Endothelial cell of umbilical vein (primary cell): ENCODE results near the gene CHRM4. TPM values are rescaled to one million over a fixed set of nuclear protein-coding genes. Genes with fewer than 3 reads are reported as not detected.

Experiments
- BruUV-seq: library from RNA; stranded (reverse); fragments of 400-500 nt; replicated peaks from 2 replicates; lab custom pipeline; 2021; lab: Mats Ljungman, UMichigan
- CTCF ChIA-PET: fragments of 300-600, 350-600 bp; sonication (Branson Sonifier 250); formaldehyde crosslinking; loops from one replicate; lab custom pipeline; 2021; ENCODE audit warnings: antibody characterized with exemption, inconsistent platforms; lab: Charles Lee
- POLR2A ChIA-PET: fragments of 300-600, 350-600 bp; sonication (Branson Sonifier 250); formaldehyde crosslinking; loops from one replicate; lab custom pipeline; 2021; ENCODE audit warnings: antibody characterized with exemption, inconsistent platforms; lab: Charles Lee
- DNase-seq: peaks from one replicate; pipeline ENCODE4 v3.0.0-alpha.2; 2011; ENCODE audit warnings: low read depth, low spot score
- FAIRE-seq: peaks from 2 replicates; lab custom pipeline; 2011; peaks lifted over from hg19 to GRCh38; lab: Jason Lieb, UNC
- H2AFZ ChIP-seq: 2 replicates; pipeline ENCODE4 v1.6.0; 2012; ENCODE audit warnings: low read depth, low read length, control low read depth, inconsistent platforms
- H3K27ac ChIP-seq: 2 replicates; pipeline ENCODE4 v1.5.1; 2011; ENCODE audit warnings: low read depth, mild to moderate bottlenecking, control low read depth, low read length, moderate library complexity; ENCODE audit not compliant: insufficient read depth
- H3K27me3 ChIP-seq, 2 experiments: 2 replicates each; pipeline versions ENCODE4 v1.6.0 to v1.6.1; 2011; ENCODE audit warnings: low read length in 2 of 2, mixed read lengths in 1 of 2; ENCODE audit not compliant: control insufficient read depth in 2 of 2, insufficient read depth in 2 of 2
- H3K36me3 ChIP-seq, 2 experiments: 2 replicates in 1 of 2; 3 replicates in 1 of 2; pipeline ENCODE4 v1.5.1; 2011; ENCODE audit warnings: low read length in 2 of 2, mild to moderate bottlenecking in 1 of 2, moderate library complexity in 1 of 2; ENCODE audit not compliant: control insufficient read depth in 2 of 2, insufficient read depth in 2 of 2; ENCODE audit errors: extremely low read depth in 1 of 2
- H3K4me1 ChIP-seq: 3 replicates; pipeline ENCODE4 v1.5.1; 2011; ENCODE audit warnings: mild to moderate bottlenecking, low read length; ENCODE audit not compliant: control insufficient read depth, insufficient read depth; ENCODE audit errors: extremely low read depth
- H3K4me2 ChIP-seq: 2 replicates; pipeline ENCODE4 v1.6.1; 2011; ENCODE audit warnings: low read length, control low read depth, mixed read lengths; ENCODE audit not compliant: insufficient read depth
- H3K4me3 ChIP-seq, 3 experiments: fragments of 200-600 bp in 1 of 3; sonication (generic), shearing (Covaris generic) in 1 of 3; replicated peaks in 1 of 3; 2 replicates each; pipeline ENCODE4 v1.5.1; 2011 to 2016; ENCODE audit warnings: control low read depth in 3 of 3, low read length in 3 of 3, mild to moderate bottlenecking in 2 of 3, inconsistent platforms in 1 of 3, low read depth in 1 of 3, moderate library complexity in 1 of 3; ENCODE audit not compliant: insufficient read depth in 1 of 3
- H3K79me2 ChIP-seq: 2 replicates; pipeline ENCODE4 v1.6.0; 2012; ENCODE audit warnings: low read length, inconsistent platforms; ENCODE audit not compliant: control insufficient read depth, insufficient read depth
- H3K9ac ChIP-seq: replicated peaks from 2 replicates; pipeline ENCODE3; 2011; ENCODE audit warnings: low read length, control low read depth; ENCODE audit not compliant: insufficient read depth; ENCODE audit errors: extremely low read depth
- H3K9me1 ChIP-seq: replicated peaks from 3 replicates; pipeline ENCODE4 v1.6.0; 2011; ENCODE audit warnings: mild to moderate bottlenecking, low read length; ENCODE audit not compliant: control insufficient read depth, insufficient read depth; ENCODE audit errors: extremely low read depth
- H3K9me3 ChIP-seq: replicated peaks from 2 replicates; pipeline ENCODE4 v1.5.1; 2012; ENCODE audit warnings: low read length, inconsistent platforms; ENCODE audit not compliant: control insufficient read depth, insufficient read depth
- H4K20me1 ChIP-seq: replicated peaks from 2 replicates; pipeline ENCODE3; 2011; ENCODE audit warnings: mild to moderate bottlenecking, low read length; ENCODE audit not compliant: control insufficient read depth, insufficient read depth; ENCODE audit errors: extremely low read depth
- EZH2 ChIP-seq: IDR thresholded peaks from 2 replicates; pipeline ENCODE4 v1.6.1; 2012; ENCODE audit warnings: borderline replicate concordance, low read depth, mild to moderate bottlenecking, moderate library complexity, low read length, inconsistent platforms; ENCODE audit not compliant: severe bottlenecking
- FOS ChIP-seq: IDR thresholded peaks from 2 replicates; pipeline ENCODE4 v1.6.1; 2011; ENCODE audit warnings: mild to moderate bottlenecking, low read length, moderate library complexity, borderline replicate concordance; ENCODE audit not compliant: insufficient read depth
- GATA2 ChIP-seq: IDR thresholded peaks from 2 replicates; pipeline ENCODE4 v1.7.0; 2011; ENCODE audit warnings: low read depth, mild to moderate bottlenecking, moderate library complexity, mixed read lengths, low read length; ENCODE audit not compliant: insufficient read length, insufficient read depth
- JUN ChIP-seq: IDR thresholded peaks from 2 replicates; pipeline ENCODE4 v1.6.1; 2011; ENCODE audit warnings: borderline replicate concordance, low read depth; ENCODE audit not compliant: insufficient read length, insufficient read depth
- MYC ChIP-seq: IDR thresholded peaks from one replicate; pipeline ENCODE4 v1.6.1; 2011; ENCODE audit warnings: mild to moderate bottlenecking, low read depth, low read length
- POLR2A ChIP-seq: IDR thresholded peaks from 2 replicates; pipeline ENCODE4 v1.6.1; 2012; ENCODE audit warnings: low read depth, mild to moderate bottlenecking, control low read depth, low read length
- POLR2AphosphoS5 ChIP-seq: IDR thresholded peaks from 2 replicates; pipeline ENCODE4 v1.6.1; 2012; ENCODE audit warnings: low read depth, mild to moderate bottlenecking, control low read depth, low read length, moderate library complexity; ENCODE audit not compliant: insufficient read depth
- dilution Hi-C: fragments of 300-500 bp; cut with MboI; formaldehyde crosslinking; loops from one replicate; pipeline ENCODE4 v1.15.0; 2019; ENCODE audit warnings: low sequenced_read_pairs; ENCODE audit not compliant: extremely low pct_ligation_motif_present
- intact Hi-C: fragments of 100-400 bp; cut with micrococcal nuclease; formaldehyde crosslinking; loops from one replicate; pipeline ENCODE4 v1.10.0; 2022
- polyA plus RNA-seq, 4 experiments: library from polyadenylated mRNA; depleted of rRNA in 3 of 4; stranded (reverse) in 3 of 4; unstranded in 1 of 4; fragments of >200 nt; gene quantifications; 2 replicates each; pipeline versions ENCODE4 v1.2.1 to v1.2.3, GENCODE V29; 2011 to 2012; ENCODE audit warnings: missing spikeins in 1 of 4
- total RNA-seq: library from RNA; stranded (reverse); gene quantifications from 2 replicates; pipeline ENCODE4 v1.2.3, GENCODE V29; 2021
- TF ChIP-seq, protein P1 (sequence below), 2 donors: IDR thresholded peaks; 1 replicate in 1 of 2; 2 replicates in 1 of 2; pipeline ENCODE4 v1.5.1; 2011; ENCODE audit warnings: low read length in 2 of 2, mild to moderate bottlenecking in 2 of 2, moderate library complexity in 2 of 2, control low read depth in 1 of 2, inconsistent platforms in 1 of 2, low read depth in 1 of 2; ENCODE audit not compliant: insufficient read depth in 1 of 2; ENCODE audit errors: extremely low read depth in 1 of 2
- TF ChIP-seq, protein P2 (sequence below): IDR thresholded peaks from 2 replicates; pipeline ENCODE4 v1.6.1; 2011; ENCODE audit not compliant: insufficient read depth, insufficient read length

The CHRM4 gene
- total and polyA plus RNA-seq, 2 donors (not counting 3 experiments of a cell fraction or from before 2014, with no cell fraction given), result 0.04 to 0.22 TPM

DNA sequence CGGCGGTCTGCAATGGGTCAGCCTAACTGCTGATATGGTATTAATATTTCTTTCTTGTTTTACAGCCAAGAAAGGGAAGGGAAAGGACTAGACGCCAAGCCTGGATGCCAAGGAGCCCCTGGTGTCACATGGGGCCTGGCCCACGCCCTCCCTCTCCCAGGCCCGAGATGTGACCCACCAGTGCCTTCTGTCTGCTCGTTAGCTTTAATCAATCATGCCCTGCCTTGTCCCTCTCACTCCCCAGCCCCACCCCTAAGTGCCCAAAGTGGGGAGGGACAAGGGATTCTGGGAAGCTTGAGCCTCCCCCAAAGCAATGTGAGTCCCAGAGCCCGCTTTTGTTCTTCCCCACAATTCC, 8.2 kb downstream of the CHRM4 start:
- BruUV-seq, result no TSS peak
- no peak for DNase-seq
- Histone ChIP-seq H3K9me3 (no peaks in the 10 kb centered on the region), H3K36me3 (peaks cover 0 to 3% of the 10 kb centered on the region in 2 experiments), H3K4me3 (no peak overlapping the region), H3K9ac (no peak overlapping the region), H3K4me2 (no peak overlapping the region), H3K27ac (no peak overlapping the region), H3K79me2 (no peaks in the 10 kb centered on the region), H3K9me1 (no peaks in the 10 kb centered on the region), H2AFZ (no peak overlapping the region), H4K20me1 (no peaks in the 10 kb centered on the region), H3K27me3 (peaks cover 6 to 11% of the 10 kb centered on the region in 2 experiments), H3K4me1 (peaks cover 11% of the 10 kb centered on the region)
- POLR2A ChIA-PET, result no interaction called here
- no peak for FAIRE-seq
- TF ChIP-seq, protein P1, sequence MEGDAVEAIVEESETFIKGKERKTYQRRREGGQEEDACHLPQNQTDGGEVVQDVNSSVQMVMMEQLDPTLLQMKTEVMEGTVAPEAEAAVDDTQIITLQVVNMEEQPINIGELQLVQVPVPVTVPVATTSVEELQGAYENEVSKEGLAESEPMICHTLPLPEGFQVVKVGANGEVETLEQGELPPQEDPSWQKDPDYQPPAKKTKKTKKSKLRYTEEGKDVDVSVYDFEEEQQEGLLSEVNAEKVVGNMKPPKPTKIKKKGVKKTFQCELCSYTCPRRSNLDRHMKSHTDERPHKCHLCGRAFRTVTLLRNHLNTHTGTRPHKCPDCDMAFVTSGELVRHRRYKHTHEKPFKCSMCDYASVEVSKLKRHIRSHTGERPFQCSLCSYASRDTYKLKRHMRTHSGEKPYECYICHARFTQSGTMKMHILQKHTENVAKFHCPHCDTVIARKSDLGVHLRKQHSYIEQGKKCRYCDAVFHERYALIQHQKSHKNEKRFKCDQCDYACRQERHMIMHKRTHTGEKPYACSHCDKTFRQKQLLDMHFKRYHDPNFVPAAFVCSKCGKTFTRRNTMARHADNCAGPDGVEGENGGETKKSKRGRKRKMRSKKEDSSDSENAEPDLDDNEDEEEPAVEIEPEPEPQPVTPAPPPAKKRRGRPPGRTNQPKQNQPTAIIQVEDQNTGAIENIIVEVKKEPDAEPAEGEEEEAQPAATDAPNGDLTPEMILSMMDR (IDR thresholded peaks at IDR 0.05; ENCODE audit: extremely low read depth in 1 of 2, insufficient read depth in 1 of 2, low read depth in 1 of 2, low read length in 2 of 2), result no peak
- TF ChIP-seq FOS, result no peak
- TF ChIP-seq GATA2, result no peak
- no peak for TF ChIP-seq POLR2AphosphoS5
- no peak for TF ChIP-seq EZH2
- TF ChIP-seq, protein P2, sequence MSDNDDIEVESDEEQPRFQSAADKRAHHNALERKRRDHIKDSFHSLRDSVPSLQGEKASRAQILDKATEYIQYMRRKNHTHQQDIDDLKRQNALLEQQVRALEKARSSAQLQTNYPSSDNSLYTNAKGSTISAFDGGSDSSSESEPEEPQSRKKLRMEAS, result no peak
- no peak for TF ChIP-seq MYC
- no peak for TF ChIP-seq POLR2A
- no peak for TF ChIP-seq JUN
- dilution Hi-C loops, result no loop called here
- intact Hi-C loops, result no loop called here
- CTCF ChIA-PET, result interaction anchor here (0.6 to 1.6 kb wide), 19 partner anchors 9 to 378 kb away, joined by 3 to 27 read pairs (median 4); partner anchors contain the start of gene CHRM4
